ENCODE measurements around the gene BRAP. TPM values are rescaled to one million over a fixed set of nuclear protein-coding genes. Genes with fewer than 3 reads are reported as not detected.
"Not testable (repeated sequence)": the region's sequence is repeated elsewhere in the genome, so short reads cannot be mapped to it uniquely, and the experiment has no call there.

BRAP gene, protein sequence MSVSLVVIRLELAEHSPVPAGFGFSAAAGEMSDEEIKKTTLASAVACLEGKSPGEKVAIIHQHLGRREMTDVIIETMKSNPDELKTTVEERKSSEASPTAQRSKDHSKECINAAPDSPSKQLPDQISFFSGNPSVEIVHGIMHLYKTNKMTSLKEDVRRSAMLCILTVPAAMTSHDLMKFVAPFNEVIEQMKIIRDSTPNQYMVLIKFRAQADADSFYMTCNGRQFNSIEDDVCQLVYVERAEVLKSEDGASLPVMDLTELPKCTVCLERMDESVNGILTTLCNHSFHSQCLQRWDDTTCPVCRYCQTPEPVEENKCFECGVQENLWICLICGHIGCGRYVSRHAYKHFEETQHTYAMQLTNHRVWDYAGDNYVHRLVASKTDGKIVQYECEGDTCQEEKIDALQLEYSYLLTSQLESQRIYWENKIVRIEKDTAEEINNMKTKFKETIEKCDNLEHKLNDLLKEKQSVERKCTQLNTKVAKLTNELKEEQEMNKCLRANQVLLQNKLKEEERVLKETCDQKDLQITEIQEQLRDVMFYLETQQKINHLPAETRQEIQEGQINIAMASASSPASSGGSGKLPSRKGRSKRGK
- 19.7 TPM for total RNA-seq

- intact Hi-C loops (cut with DNase I) = no loop called here
- DNase-seq (ENCODE audit: low spot score) = peak; percentile 96
- ATAC-seq = peak; percentile 99
These were observed at the start of gene BRAP, which contains the start of gene ACAD10 for GRCh38 chr12:111685811-111686573. Gene BRAP (minus strand): TSS chr12:111685956. CDS start chr12:111685792, 164 bp downstream. Gene ACAD10 (plus strand): TSS chr12:111686053. CDS start chr12:111692710, 6,657 bp downstream.

- DNase-seq (ENCODE audit: low spot score) (no peak), ATAC-seq (no peak)
- intact Hi-C loops (cut with DNase I) = no loop called here
These were observed 47.7 kb upstream of the BRAP start for GRCh38 chr12:111733340-111733915.

- no peak for ATAC-seq
- intact Hi-C loops (cut with DNase I) = no loop called here
- no peak for DNase-seq (ENCODE audit: low spot score)
These were observed 47.0 kb upstream of the BRAP start for GRCh38 chr12:111732786-111733185.

GRCh38 chr12:111730420-111730819, 44.7 kb upstream of the BRAP start:
- intact Hi-C loops (cut with DNase I) = no loop called here
- ATAC-seq = no peak
- no peak for DNase-seq (ENCODE audit: low spot score)

DNA sequence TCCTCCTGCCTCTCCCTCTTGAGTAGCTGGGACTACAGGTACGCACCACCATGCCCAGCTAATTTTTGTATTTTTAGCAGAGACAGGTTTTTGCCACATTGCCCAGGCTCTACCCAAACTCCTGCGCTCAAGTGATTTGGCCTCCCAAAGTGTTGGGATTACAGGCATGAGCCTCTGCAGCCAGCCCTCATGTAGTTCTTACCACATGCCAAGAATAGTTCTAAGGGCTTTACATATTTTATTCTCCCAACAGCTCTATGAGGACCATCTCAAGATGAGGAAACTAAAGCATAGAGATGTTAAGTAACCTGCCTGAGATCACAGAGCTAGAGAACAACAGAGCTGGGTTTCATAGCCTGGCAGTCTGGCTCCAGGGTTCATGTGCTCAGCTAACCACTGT, 43.0 kb upstream of the BRAP start:
- intact Hi-C loops (cut with DNase I) = no loop called here

GRCh38 chr12:111723646-111724360, 38.0 kb upstream of the BRAP start:
- intact Hi-C loops (cut with DNase I); DNase-seq (ENCODE audit: low spot score); ATAC-seq: not testable (repeated sequence)

More for the DNA sequence above, 43.0 kb upstream of the BRAP start:
- DNase-seq (ENCODE audit: low spot score) (no peak), ATAC-seq (no peak)

DNA sequence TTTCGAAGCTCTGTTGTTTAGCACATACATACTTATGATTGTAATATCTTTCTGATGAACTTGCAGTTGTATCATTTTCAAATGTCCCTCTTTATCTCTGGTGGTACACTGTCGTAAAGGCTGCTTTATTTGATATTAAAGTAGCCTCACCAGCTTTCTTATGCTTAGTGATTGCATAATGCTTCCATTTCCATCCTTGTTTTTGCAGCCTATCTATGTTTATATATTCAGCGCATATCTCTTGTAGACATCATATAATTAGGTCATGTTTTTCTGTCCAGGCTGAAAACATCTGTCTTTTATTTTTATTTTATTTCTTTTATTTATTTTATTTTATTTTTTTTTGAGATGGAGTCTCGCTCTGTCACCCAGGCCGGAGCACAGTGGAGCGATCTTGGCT, 34.7 kb upstream of the BRAP start:
- DNase-seq (ENCODE audit: low spot score) = no peak
- no peak for ATAC-seq
- intact Hi-C loops (cut with DNase I) = no loop called here

GRCh38 chr12:111719316-111719715, 33.6 kb upstream of the BRAP start:
- intact Hi-C loops (cut with DNase I); DNase-seq (ENCODE audit: low spot score); ATAC-seq: not testable (repeated sequence)

- ATAC-seq = peak; percentile 26
- no peak for DNase-seq (ENCODE audit: low spot score)
- intact Hi-C loops (cut with DNase I) = no loop called here
These were observed 29.5 kb upstream of the BRAP start for GRCh38 chr12:111715279-111715678.

GRCh38 chr12:111706145-111706544, 20.4 kb upstream of the BRAP start:
- ATAC-seq (no peak), DNase-seq (ENCODE audit: low spot score) (no peak)
- intact Hi-C loops (cut with DNase I) = no loop called here

DNA sequence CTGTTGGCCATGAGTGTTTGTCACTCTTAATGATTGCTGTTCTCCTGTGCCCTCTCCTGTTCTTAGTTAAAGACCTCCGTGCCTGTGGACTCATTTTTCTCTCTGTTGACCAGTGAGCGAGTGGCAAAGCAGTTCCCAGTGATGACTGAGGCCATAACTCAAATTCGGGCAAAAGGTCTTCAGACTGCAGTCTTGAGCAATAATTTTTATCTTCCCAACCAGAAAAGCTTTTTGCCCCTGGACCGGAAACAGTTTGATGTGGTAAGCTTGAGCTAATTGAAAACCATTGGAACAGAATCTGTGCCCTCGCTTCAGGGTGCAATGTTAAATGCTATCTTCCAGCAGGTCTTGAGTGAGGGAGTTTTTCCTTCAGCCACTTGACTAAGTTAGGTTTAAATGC, 19.9 kb upstream of the BRAP start:
- intact Hi-C loops (cut with DNase I) = no loop called here
- ATAC-seq (no peak), DNase-seq (ENCODE audit: low spot score) (no peak)

DNA sequence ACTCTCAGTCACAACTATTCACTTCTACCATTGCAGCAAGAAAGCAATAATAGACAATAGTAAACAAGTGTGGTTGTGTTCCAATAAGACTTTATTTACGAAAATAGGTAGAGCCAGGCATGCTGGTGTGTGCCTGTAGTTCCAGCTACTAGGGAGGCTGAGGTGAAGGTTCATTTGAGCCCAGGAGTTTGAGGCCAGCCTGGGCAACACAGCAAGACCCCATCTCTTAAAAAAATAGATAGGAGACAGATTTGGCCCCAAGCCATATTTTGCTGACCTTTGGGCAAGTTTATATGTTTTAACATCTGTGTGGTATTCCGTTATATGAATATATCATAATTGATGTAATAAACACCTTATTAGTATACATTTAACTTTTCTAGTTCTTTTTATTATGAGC, 14.2 kb upstream of the BRAP start:
- intact Hi-C loops (cut with DNase I) = no loop called here
- no peak for ATAC-seq
- no peak for DNase-seq (ENCODE audit: low spot score)

GRCh38 chr12:111693818-111694217, 8.1 kb upstream of the BRAP start:
- no peak for DNase-seq (ENCODE audit: low spot score)
- intact Hi-C loops (cut with DNase I) = no loop called here
- ATAC-seq = no peak

DNA sequence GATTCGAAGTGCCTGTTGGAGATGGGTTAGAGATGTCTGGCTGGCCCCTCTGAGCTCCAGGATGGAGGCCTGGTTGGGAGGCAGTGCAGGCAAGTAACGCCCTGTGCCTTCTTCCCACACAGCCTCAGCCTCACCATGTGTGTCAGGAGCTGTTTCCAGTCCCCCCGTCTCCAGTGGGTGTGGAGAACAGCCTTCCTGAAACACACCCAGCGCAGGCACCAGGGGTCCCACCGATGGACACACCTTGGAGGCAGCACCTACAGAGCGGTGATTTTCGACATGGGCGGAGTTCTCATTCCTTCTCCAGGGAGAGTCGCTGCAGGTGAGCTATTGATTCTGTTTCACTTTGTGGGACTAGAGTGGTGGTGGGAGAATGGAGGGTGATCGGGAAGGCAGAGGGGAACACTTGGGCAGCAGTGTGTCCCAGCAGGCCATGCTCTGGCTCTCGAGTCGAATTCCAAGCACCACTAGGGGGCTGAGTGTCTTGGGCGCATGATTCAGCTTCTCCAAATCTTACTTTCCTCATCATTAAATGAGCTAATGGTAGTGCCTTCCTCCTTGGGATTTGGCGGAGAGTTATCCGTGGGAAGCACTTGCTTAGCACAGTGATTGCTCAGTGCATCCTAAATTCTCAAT, 6.9 kb upstream of the BRAP start:
- intact Hi-C loops (cut with DNase I) = no loop called here

DNA sequence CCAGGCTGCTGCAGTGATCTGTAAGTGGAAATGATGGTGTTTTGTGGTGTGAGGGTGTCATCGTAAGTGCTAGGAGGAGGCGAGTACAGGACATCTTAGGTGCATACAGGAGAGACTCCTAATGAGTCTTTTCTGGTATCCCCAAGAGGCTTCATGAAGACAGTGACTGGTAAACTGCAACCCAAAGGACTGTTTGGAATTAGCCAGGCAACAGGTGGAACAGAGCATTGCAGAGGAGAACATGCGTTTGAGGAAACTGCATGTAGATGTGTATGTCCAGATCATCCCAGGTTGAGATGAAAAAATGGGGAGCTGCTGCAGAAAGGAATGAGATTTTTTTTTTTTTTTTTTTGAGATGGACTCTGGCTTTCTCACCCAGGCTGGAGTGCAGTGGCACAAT, 5.5 kb upstream of the BRAP start:
- ATAC-seq (no peak), DNase-seq (ENCODE audit: low spot score) (no peak)
- intact Hi-C loops (cut with DNase I) = no loop called here

More for the DNA sequence above, 6.9 kb upstream of the BRAP start:
- no peak for DNase-seq (ENCODE audit: low spot score)
- no peak for ATAC-seq

DNA sequence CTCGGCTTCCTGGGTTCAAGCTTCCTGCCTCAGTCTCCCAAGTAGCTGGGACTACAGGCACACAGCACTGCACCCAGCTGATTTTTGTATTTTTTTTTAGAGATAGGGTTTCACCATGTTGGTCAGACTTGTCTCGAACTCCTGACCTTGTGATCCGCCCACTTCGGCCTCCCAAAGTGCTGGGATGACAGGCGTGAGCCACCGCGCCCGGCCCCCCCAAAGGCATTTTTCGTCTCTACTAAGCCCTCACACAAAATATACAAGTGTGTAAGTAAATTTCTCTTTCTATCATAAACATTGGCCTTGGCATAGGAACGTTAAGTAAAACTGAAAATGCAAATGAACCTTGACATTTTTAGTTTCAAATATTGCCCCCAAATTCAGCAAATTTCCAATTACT, 2.2 kb upstream of the BRAP start:
- DNase-seq (ENCODE audit: low spot score) = no peak
- no peak for ATAC-seq
- intact Hi-C loops (cut with DNase I) = no loop called here

GRCh38 chr12:111687255-111687654, 1.5 kb upstream of the BRAP start:
- intact Hi-C loops (cut with DNase I) = no loop called here
- DNase-seq (ENCODE audit: low spot score) = no peak
- no peak for ATAC-seq

GRCh38 chr12:111686574-111687105, 884 bp upstream of the BRAP start:
- ATAC-seq (no peak), DNase-seq (ENCODE audit: low spot score) (no peak)
- intact Hi-C loops (cut with DNase I) = no loop called here
